ENCODE results near the gene KIF23. TPM values are rescaled to one million over a fixed set of nuclear protein-coding genes. Genes with fewer than 3 reads are reported as not detected.

KIF23 gene
- total and polyA plus RNA-seq, 5 donors, result 0.27 to 1.2 (median 0.78) TPM

- Histone ChIP-seq H3K9me3 (ENCODE audit: control insufficient read depth, low read length) (no peaks in the 10 kb centered on the region), H3K4me1 (ENCODE audit: control insufficient read depth, insufficient read depth, low read length) (no peaks in the 10 kb centered on the region), H3K4me3 (ENCODE audit: low read length) (no peak overlapping the region), H3K27me3 (ENCODE audit: control insufficient read depth, insufficient read depth) (no peaks in the 10 kb centered on the region), H3K27ac (ENCODE audit: low read length) (no peak overlapping the region)
- intact Hi-C loops (cut with DNase I), result no loop called here
- no peak for DNase-seq
- 90% methylated on average over 1 of the region's 1 CpG for WGBS
- ATAC-seq, result no peak
These were observed 1.4 kb upstream of the KIF23 start for GRCh38 chr15:69412701-69413100.

DNA sequence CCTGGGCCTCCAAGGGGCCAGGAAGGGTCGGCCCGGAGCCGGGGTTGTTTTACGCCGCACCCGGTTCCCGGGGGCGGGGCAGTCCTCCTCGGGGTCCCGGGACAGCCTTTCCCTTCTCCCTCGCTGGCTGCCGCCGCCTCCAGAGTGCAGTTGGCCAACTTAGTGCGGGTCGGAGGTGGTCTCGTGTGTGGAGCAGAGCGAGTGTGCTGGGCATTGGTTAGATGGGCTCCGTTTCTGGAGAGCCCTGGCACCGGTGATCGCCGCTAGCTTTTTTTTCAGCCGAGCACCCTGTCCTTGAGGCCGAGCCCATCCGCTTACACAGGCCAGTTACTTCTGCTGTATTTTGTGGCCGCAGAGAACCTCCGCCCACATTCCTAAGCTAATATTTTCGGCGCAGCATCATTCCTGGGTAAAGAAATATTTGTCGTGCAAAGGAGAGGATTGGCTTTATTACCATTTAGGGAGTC, 585 bp downstream of the KIF23 start:
- H3K4me1 ChIP-seq (ENCODE audit: control insufficient read depth, insufficient read depth, low read length), result no peaks in the 10 kb centered on the region
- H3K9me3 ChIP-seq (ENCODE audit: control insufficient read depth, low read length), result no peaks in the 10 kb centered on the region
- peak overlapping the region; percentile 68 for H3K4me3 ChIP-seq (ENCODE audit: low read length)
- no peaks in the 10 kb centered on the region for H3K27me3 ChIP-seq (ENCODE audit: control insufficient read depth, insufficient read depth)
- under 1% methylated on average over 29 of the region's 29 CpGs for WGBS
- H3K27ac ChIP-seq (ENCODE audit: low read length), result no peak overlapping the region
- peak; percentile 27 to 64 (median 44) for DNase-seq
- ATAC-seq, result peak; percentile 66 to 71
- intact Hi-C loops (cut with DNase I), result no loop called here

DNA sequence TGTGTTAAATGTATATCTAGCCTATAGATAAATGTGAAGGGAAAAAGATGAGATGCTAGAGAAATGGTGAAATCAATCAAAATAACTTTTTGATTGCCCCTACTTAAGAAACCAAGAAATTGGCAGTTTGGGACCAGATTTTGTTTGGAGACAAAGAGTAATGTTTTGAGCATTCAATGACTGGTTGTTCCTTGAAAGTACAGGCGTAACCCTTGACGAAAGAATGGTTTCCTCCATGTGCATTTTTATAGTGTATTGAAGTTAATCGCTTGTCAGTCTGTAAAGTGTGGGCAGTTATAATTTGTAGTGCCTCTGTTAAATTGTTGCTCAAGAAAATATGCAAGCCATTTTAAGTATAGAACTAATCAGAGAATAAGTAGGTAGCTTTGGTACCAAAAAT, 1.2 kb downstream of the KIF23 start:
- 69% methylated on average over 3 of the region's 3 CpGs for WGBS
- no peaks in the 10 kb centered on the region for H3K27me3 ChIP-seq (ENCODE audit: control insufficient read depth, insufficient read depth)
- no peak overlapping the region for H3K4me3 ChIP-seq (ENCODE audit: low read length)
- H3K9me3 ChIP-seq (ENCODE audit: control insufficient read depth, low read length), result no peaks in the 10 kb centered on the region
- ATAC-seq (no peak), DNase-seq (no peak)
- no peak overlapping the region for H3K27ac ChIP-seq (ENCODE audit: low read length)
- intact Hi-C loops (cut with DNase I), result no loop called here
- H3K4me1 ChIP-seq (ENCODE audit: control insufficient read depth, insufficient read depth, low read length), result no peaks in the 10 kb centered on the region

DNA sequence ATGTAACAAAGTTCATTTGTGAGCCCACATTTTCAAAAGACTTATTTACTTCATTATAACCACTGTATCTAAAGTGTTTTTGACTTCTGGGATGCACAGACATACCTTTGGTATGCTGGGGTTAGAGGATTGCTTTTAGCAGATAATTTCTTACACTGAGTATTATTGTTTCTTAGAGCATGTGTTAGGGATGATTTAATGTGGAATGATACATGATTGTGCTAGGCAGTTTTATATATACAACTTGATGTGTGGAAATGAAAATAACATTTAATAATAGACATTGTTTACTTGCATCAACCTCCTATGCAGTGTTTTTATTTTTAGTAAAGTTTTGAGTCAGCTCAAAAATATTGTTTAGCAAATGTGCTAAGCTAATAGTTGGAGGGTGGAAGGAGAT, 3.4 kb downstream of the KIF23 start:
- H3K4me1 ChIP-seq (ENCODE audit: control insufficient read depth, insufficient read depth, low read length), result no peaks in the 10 kb centered on the region
- no peak for ATAC-seq
- H3K27ac ChIP-seq (ENCODE audit: low read length), result no peak overlapping the region
- H3K27me3 ChIP-seq (ENCODE audit: control insufficient read depth, insufficient read depth), result no peaks in the 10 kb centered on the region
- no peak overlapping the region for H3K4me3 ChIP-seq (ENCODE audit: low read length)
- intact Hi-C loops (cut with DNase I), result no loop called here
- no peak for DNase-seq
- no peaks in the 10 kb centered on the region for H3K9me3 ChIP-seq (ENCODE audit: control insufficient read depth, low read length)

DNA sequence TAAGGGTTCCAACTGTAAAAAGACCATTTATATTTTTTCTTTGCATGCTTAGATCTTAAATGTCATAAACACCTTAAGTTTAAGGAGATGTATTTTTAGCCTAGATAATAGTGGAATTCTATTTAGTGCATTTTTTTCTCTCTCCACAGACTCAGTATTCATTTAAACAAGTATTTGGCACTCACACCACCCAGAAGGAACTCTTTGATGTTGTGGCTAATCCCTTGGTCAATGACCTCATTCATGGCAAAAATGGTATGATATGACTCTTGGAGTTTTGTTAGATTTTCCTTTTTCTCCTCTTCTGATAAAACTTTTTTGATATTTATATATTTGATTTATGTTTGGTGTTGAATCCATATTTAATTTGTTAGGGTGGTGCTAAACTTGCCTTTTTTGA, 7.3 kb downstream of the KIF23 start:
- intact Hi-C loops (cut with DNase I), result no loop called here
- Histone ChIP-seq H3K27ac (ENCODE audit: low read length) (no peak overlapping the region), H3K27me3 (ENCODE audit: control insufficient read depth, insufficient read depth) (no peaks in the 10 kb centered on the region), H3K9me3 (ENCODE audit: control insufficient read depth, low read length) (no peaks in the 10 kb centered on the region), H3K4me1 (ENCODE audit: control insufficient read depth, insufficient read depth, low read length) (no peaks in the 10 kb centered on the region), H3K4me3 (ENCODE audit: low read length) (no peak overlapping the region)
- no peak for DNase-seq
- ATAC-seq, result no peak

DNA sequence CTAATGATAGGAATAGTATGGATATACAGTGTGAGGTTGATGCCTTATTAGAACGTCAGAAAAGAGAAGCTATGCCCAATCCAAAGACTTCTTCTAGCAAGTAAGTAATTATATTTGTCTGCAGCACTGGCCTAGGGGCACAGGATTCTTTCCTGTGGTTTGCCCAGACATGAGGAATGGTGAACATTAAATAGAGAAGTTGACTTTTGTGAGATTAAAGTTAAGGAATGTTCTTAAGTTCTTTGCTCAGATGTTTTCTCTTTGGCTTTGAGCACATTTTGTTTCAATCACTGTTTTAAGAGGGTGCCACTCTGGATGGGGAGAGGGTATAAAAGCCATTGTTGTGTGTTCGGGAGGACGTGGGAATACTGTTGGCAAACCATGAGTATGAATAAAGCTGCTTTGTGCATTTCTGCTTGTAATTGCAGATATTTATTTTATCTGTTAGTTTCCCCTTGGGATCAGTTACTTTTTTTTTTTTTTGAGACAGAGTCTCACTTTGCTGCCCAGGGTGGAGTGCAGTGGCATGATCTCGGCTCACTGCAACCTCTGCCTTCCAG, 8.3 kb downstream of the KIF23 start:
- DNase-seq, result no peak
- H3K27ac ChIP-seq (ENCODE audit: low read length), result no peak overlapping the region
- no peak overlapping the region for H3K4me3 ChIP-seq (ENCODE audit: low read length)
- no peaks in the 10 kb centered on the region for H3K9me3 ChIP-seq (ENCODE audit: control insufficient read depth, low read length)
- intact Hi-C loops (cut with DNase I), result no loop called here
- WGBS, result 87% methylated on average over 4 of the region's 4 CpGs
- H3K27me3 ChIP-seq (ENCODE audit: control insufficient read depth, insufficient read depth), result no peaks in the 10 kb centered on the region
- no peaks in the 10 kb centered on the region for H3K4me1 ChIP-seq (ENCODE audit: control insufficient read depth, insufficient read depth, low read length)
- no peak for ATAC-seq

DNA sequence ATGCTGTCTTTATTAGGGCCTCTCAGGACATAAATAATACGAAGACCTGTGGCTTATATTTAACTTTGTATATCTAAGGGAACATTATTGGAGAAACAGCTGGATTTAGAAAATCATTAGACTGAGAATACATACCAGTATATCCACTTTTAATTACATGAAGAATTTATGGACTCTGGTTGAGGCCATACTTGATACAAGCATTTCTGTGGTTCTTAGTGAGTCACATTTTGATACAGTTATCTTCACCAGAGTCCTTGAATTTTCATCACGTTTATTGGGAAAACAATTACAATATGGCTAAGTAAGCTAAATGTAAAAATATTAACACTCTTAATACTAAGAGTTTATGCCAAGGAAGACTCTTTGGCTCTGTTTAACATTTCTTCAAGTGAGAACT, 9.9 kb downstream of the KIF23 start:
- no peak for DNase-seq
- ATAC-seq, result no peak
- WGBS, result 86% methylated on average over 2 of the region's 2 CpGs
- intact Hi-C loops (cut with DNase I), result no loop called here
- no peak overlapping the region for H3K4me3 ChIP-seq (ENCODE audit: low read length)
- H3K27me3 ChIP-seq (ENCODE audit: control insufficient read depth, insufficient read depth), result no peaks in the 10 kb centered on the region
- H3K9me3 ChIP-seq (ENCODE audit: control insufficient read depth, low read length), result no peaks in the 10 kb centered on the region
- no peaks in the 10 kb centered on the region for H3K4me1 ChIP-seq (ENCODE audit: control insufficient read depth, insufficient read depth, low read length)
- no peak overlapping the region for H3K27ac ChIP-seq (ENCODE audit: low read length)

- ATAC-seq, result no peak
- WGBS, result 100% methylated on average over 1 of the region's 1 CpG
These were observed 10.7 kb downstream of the KIF23 start for GRCh38 chr15:69424748-69425413.

GRCh38 chr15:69433831-69434230, 19.7 kb downstream of the KIF23 start:
- H3K4me3 ChIP-seq (ENCODE audit: low read length), result no peak overlapping the region
- no peaks in the 10 kb centered on the region for H3K9me3 ChIP-seq (ENCODE audit: control insufficient read depth, low read length)
- no peaks in the 10 kb centered on the region for H3K27me3 ChIP-seq (ENCODE audit: control insufficient read depth, insufficient read depth)
- WGBS, result 94% methylated on average over 1 of the region's 1 CpG
- ATAC-seq (no peak), DNase-seq (no peak)
- no peak overlapping the region for H3K27ac ChIP-seq (ENCODE audit: low read length)
- H3K4me1 ChIP-seq (ENCODE audit: control insufficient read depth, insufficient read depth, low read length), result no peaks in the 10 kb centered on the region
- intact Hi-C loops (cut with DNase I), result no loop called here

More at GRCh38 chr15:69424748-69425413, 10.7 kb downstream of the KIF23 start:
- Histone ChIP-seq H3K27me3 (ENCODE audit: control insufficient read depth, insufficient read depth) (no peaks in the 10 kb centered on the region), H3K9me3 (ENCODE audit: control insufficient read depth, low read length) (no peaks in the 10 kb centered on the region), H3K4me3 (ENCODE audit: low read length) (no peak overlapping the region), H3K4me1 (ENCODE audit: control insufficient read depth, insufficient read depth, low read length) (no peaks in the 10 kb centered on the region), H3K27ac (ENCODE audit: low read length) (no peak overlapping the region)
- intact Hi-C loops (cut with DNase I), result no loop called here
- no peak for DNase-seq

DNA sequence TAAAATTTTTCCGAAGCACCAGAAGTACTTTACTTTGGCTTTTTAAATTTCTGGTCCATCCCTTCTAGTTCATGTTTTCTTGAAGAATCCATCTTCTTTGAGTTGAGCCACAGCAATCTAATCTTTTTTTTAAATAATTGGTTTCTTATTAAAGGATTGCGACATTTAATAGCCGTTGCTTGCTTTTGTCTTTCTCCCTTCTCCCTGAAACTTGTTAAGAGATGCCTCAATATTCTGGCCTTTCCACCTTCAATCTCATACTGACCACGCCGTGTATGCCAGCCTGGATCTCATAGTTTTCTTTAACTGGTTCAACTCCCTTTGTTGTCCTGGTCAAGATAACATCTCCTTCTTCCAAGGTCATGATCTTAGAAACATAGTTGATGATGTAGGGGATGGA, 20.1 kb downstream of the KIF23 start:
- intact Hi-C loops (cut with DNase I), result no loop called here
- DNase-seq, result no peak
- 96% methylated on average over 5 of the region's 5 CpGs for WGBS

DNA sequence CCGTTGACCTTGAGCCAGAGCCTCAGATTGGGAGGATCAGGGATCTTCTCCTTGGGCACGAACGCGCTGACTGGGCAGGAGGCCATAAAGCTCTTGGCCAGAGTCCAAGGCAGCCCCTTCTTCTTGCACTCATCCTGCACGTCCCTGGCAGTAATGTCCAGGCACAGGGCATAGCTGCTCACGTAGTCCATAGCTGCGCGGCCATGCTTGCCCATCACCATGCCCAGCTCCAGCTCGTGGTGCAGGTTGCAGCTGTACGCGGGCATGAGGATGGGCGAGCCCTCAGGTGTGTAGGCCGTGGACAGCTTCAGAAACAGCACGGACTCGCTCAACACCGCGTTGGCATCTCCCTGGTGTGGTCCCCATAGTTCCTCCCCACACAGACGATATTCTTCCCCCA, 20.5 kb downstream of the KIF23 start:
- H3K4me1 ChIP-seq (ENCODE audit: control insufficient read depth, insufficient read depth, low read length), result no peaks in the 10 kb centered on the region
- H3K27ac ChIP-seq (ENCODE audit: low read length), result no peak overlapping the region
- intact Hi-C loops (cut with DNase I), result no loop called here
- DNase-seq, result peak in 1 of 3 donors; percentile 45
- H3K4me3 ChIP-seq (ENCODE audit: low read length), result no peak overlapping the region
- no peaks in the 10 kb centered on the region for H3K9me3 ChIP-seq (ENCODE audit: control insufficient read depth, low read length)
- no peaks in the 10 kb centered on the region for H3K27me3 ChIP-seq (ENCODE audit: control insufficient read depth, insufficient read depth)
- WGBS, result 91% methylated on average over 18 of the region's 18 CpGs
- no peak for ATAC-seq

More for the DNA sequence above, 20.1 kb downstream of the KIF23 start:
- no peaks in the 10 kb centered on the region for H3K27me3 ChIP-seq (ENCODE audit: control insufficient read depth, insufficient read depth)
- H3K9me3 ChIP-seq (ENCODE audit: control insufficient read depth, low read length), result no peaks in the 10 kb centered on the region
- H3K27ac ChIP-seq (ENCODE audit: low read length), result no peak overlapping the region
- H3K4me3 ChIP-seq (ENCODE audit: low read length), result no peak overlapping the region
- no peak for ATAC-seq
- H3K4me1 ChIP-seq (ENCODE audit: control insufficient read depth, insufficient read depth, low read length), result no peaks in the 10 kb centered on the region

GRCh38 chr15:69435985-69436384, 21.8 kb downstream of the KIF23 start:
- ATAC-seq, result no peak

More at GRCh38 chr15:69435985-69436384, 21.8 kb downstream of the KIF23 start:
- Histone ChIP-seq H3K4me3 (ENCODE audit: low read length) (no peak overlapping the region), H3K4me1 (ENCODE audit: control insufficient read depth, insufficient read depth, low read length) (no peaks in the 10 kb centered on the region), H3K9me3 (ENCODE audit: control insufficient read depth, low read length) (no peaks in the 10 kb centered on the region), H3K27ac (ENCODE audit: low read length) (no peak overlapping the region), H3K27me3 (ENCODE audit: control insufficient read depth, insufficient read depth) (no peaks in the 10 kb centered on the region)
- 96% methylated on average over 4 of the region's 4 CpGs for WGBS
- intact Hi-C loops (cut with DNase I), result no loop called here
- DNase-seq, result no peak

All from right cardiac atrium (tissue), 5 donors.